H9 (cell line): ENCODE data around the gene ARHGAP22. TPM values are rescaled to one million over a fixed set of nuclear protein-coding genes. Genes with fewer than 3 reads are reported as not detected.

Source experiments
- DNase-seq: peaks from one replicate; pipeline ENCODE4 v3.0.0-alpha.2; 2017
- H2AFZ ChIP-seq: one replicate; pipeline ENCODE4 v1.6.1; 2013; ENCODE audit warnings: mild to moderate bottlenecking, low read length, control low read depth, moderate library complexity
- H2AK5ac ChIP-seq: 2 replicates; pipeline ENCODE4 v1.6.1; 2013; ENCODE audit warnings: low read length, control low read depth, mixed read lengths; ENCODE audit not compliant: insufficient read length
- H2BK120ac ChIP-seq: one replicate; pipeline ENCODE4 v1.6.1; 2013; ENCODE audit warnings: low read depth, mild to moderate bottlenecking, low read length, control low read depth, inconsistent platforms; ENCODE audit not compliant: poor library complexity, severe bottlenecking
- H2BK12ac ChIP-seq: 2 replicates; pipeline ENCODE4 v1.6.1; 2013; ENCODE audit warnings: low read length, control low read depth, mixed read lengths, low read depth; ENCODE audit not compliant: insufficient read length
- H2BK15ac ChIP-seq: 2 replicates; pipeline ENCODE4 v1.6.1; 2013; ENCODE audit warnings: low read depth, low read length, control low read depth
- H2BK20ac ChIP-seq: one replicate; pipeline ENCODE4 v1.6.1; 2013; ENCODE audit warnings: low read depth, mild to moderate bottlenecking, low read length, control low read depth, inconsistent platforms; ENCODE audit not compliant: poor library complexity, severe bottlenecking
- H2BK5ac ChIP-seq: 2 replicates; pipeline ENCODE4 v1.6.1; 2013; ENCODE audit warnings: low read length, control low read depth, mixed read lengths; ENCODE audit not compliant: insufficient read length
- H3K14ac ChIP-seq: 2 replicates; pipeline ENCODE4 v1.6.1; 2013; ENCODE audit warnings: low read length, control low read depth; ENCODE audit not compliant: insufficient read depth
- H3K18ac ChIP-seq: 2 replicates; pipeline ENCODE4 v1.6.1; 2013; ENCODE audit warnings: low read depth, mild to moderate bottlenecking, mixed read lengths, low read length, control low read depth; ENCODE audit not compliant: insufficient read length
- H3K23ac ChIP-seq: 2 replicates; pipeline ENCODE4 v1.6.1; 2013; ENCODE audit warnings: low read length, control low read depth, mixed read lengths, low read depth; ENCODE audit not compliant: insufficient read length
- H3K23me2 ChIP-seq: 2 replicates; pipeline ENCODE4 v1.6.1; 2013; ENCODE audit warnings: low read depth, mild to moderate bottlenecking, mixed read lengths, low read length, control low read depth; ENCODE audit not compliant: insufficient read length, poor library complexity, severe bottlenecking
- H3K27ac ChIP-seq: 2 replicates; pipeline ENCODE4 v1.5.1; 2013; ENCODE audit warnings: low read length, control low read depth, mixed read lengths, low read depth; ENCODE audit not compliant: insufficient read length
- H3K27me3 ChIP-seq: 2 replicates; pipeline ENCODE4 v1.6.1; 2013; ENCODE audit warnings: low read length, control low read depth, inconsistent platforms; ENCODE audit not compliant: insufficient read depth
- H3K4ac ChIP-seq: 2 replicates; pipeline ENCODE4 v1.6.1; 2013; ENCODE audit warnings: low read depth, mild to moderate bottlenecking, control low read depth, inconsistent platforms, low read length, moderate library complexity
- H3K4me1 ChIP-seq: 2 replicates; pipeline ENCODE4 v1.6.1; 2013; ENCODE audit warnings: low read length, control low read depth, inconsistent platforms; ENCODE audit not compliant: insufficient read depth
- H3K4me2 ChIP-seq: 2 replicates; pipeline ENCODE4 v1.6.1; 2013; ENCODE audit warnings: low read length, control low read depth, mixed read lengths; ENCODE audit not compliant: insufficient read length, insufficient read depth
- H3K56ac ChIP-seq: 2 replicates; pipeline ENCODE4 v1.6.1; 2013; ENCODE audit warnings: low read depth, mild to moderate bottlenecking, mixed read lengths, low read length, control low read depth; ENCODE audit not compliant: insufficient read length
- H3K79me1 ChIP-seq: 2 replicates; pipeline ENCODE4 v1.6.1; 2013; ENCODE audit warnings: low read depth, mild to moderate bottlenecking, moderate library complexity, low read length, control low read depth, inconsistent platforms; ENCODE audit not compliant: insufficient read depth, poor library complexity, severe bottlenecking
- H3K79me2 ChIP-seq: 2 replicates; pipeline ENCODE4 v1.6.1; 2013; ENCODE audit warnings: low read length, control low read depth, inconsistent platforms; ENCODE audit not compliant: insufficient read depth
- H3K9ac ChIP-seq: 2 replicates; pipeline ENCODE4 v1.6.1; 2013; ENCODE audit warnings: low read length, control low read depth, mixed read lengths; ENCODE audit not compliant: insufficient read length; ENCODE audit errors: extremely low read depth
- H3K9me3 ChIP-seq: one replicate; pipeline ENCODE4 v1.6.1; 2013; ENCODE audit warnings: low read depth, low read length, inconsistent platforms; ENCODE audit not compliant: control insufficient read depth
- H3T11ph ChIP-seq: one replicate; pipeline ENCODE4 v1.6.1; 2013; ENCODE audit warnings: mild to moderate bottlenecking, low read length, control low read depth, inconsistent platforms
- H4K20me1 ChIP-seq: one replicate; pipeline ENCODE4 v1.6.1; 2013; ENCODE audit not compliant: control insufficient read depth, insufficient read length, insufficient read depth
- H4K5ac ChIP-seq: 2 replicates; pipeline ENCODE4 v1.6.1; 2013; ENCODE audit warnings: low read depth, mild to moderate bottlenecking, mixed read lengths, low read length, control low read depth; ENCODE audit not compliant: insufficient read length
- H4K8ac ChIP-seq: replicated peaks from 2 replicates; pipeline ENCODE4 v1.6.1; 2013; ENCODE audit warnings: low read length, control low read depth, mixed read lengths, low read depth; ENCODE audit not compliant: insufficient read length
- H4K91ac ChIP-seq: 2 replicates; pipeline ENCODE4 v1.6.1; 2013; ENCODE audit warnings: low read depth, mild to moderate bottlenecking, moderate library complexity, mixed read lengths, low read length, control low read depth; ENCODE audit not compliant: insufficient read length
- H3K27ac Mint-ChIP-seq, 3 experiments: 2 replicates in 2 of 3; 3 replicates in 1 of 3; pipeline ENCODE4 v1.8.0; 2020 to 2021; ENCODE audit warnings: mixed read lengths in 3 of 3, mild to moderate bottlenecking in 1 of 3, moderate library complexity in 1 of 3
- H3K27me3 Mint-ChIP-seq: 2 replicates; pipeline ENCODE4 v1.8.0; 2021; ENCODE audit warnings: low read depth, mild to moderate bottlenecking, moderate library complexity, mixed read lengths
- H3K36me3 Mint-ChIP-seq, 3 experiments: 2 replicates in 2 of 3; 3 replicates in 1 of 3; pipeline ENCODE4 v1.8.0; 2020 to 2021; ENCODE audit warnings: low read depth in 3 of 3, mixed read lengths in 3 of 3; ENCODE audit not compliant: insufficient read depth in 1 of 3
- H3K4me1 Mint-ChIP-seq, 2 experiments: 2 replicates each; pipeline ENCODE4 v1.8.0; 2020; ENCODE audit warnings: mixed read lengths in 2 of 2
- H3K4me3 Mint-ChIP-seq, 2 experiments: 2 replicates in 1 of 2; 3 replicates in 1 of 2; pipeline ENCODE4 v1.8.0; 2020 to 2021; ENCODE audit warnings: mild to moderate bottlenecking in 2 of 2, mixed read lengths in 2 of 2, moderate library complexity in 1 of 2
- H3K9me3 Mint-ChIP-seq, 2 experiments: 2 replicates in 1 of 2; 3 replicates in 1 of 2; pipeline ENCODE4 v1.8.0; 2020; ENCODE audit warnings: mild to moderate bottlenecking in 2 of 2, mixed read lengths in 2 of 2, moderate library complexity in 1 of 2
- CTCF ChIP-seq: fragments of 200-600 bp; sonication (generic); conservative IDR thresholded peaks from 3 replicates; pipeline ENCODE4 v1.8.0; 2021; ENCODE audit warnings: antibody characterized with exemption, mild to moderate bottlenecking
- WGBS: extraction: QIAGEN DNeasy Blood & Tissue Kit; methylation state at CpG from one replicate; pipeline ENCODE4 v1.1.7; 2013; ENCODE audit warnings: missing lambda C conversion rate, low lambda C conversion rate, mixed read lengths; ENCODE audit not compliant: insufficient read length; ENCODE audit errors: extremely low coverage; 5-methylcytosine and 5-hydroxymethylcytosine counted together
- total RNA-seq: library from RNA; stranded (reverse); gene quantifications from 2 replicates; pipeline ENCODE4 v1.2.1, GENCODE V29; 2021

Gene ARHGAP22
- total RNA-seq, 1 experiment from 2014 or later: 7.4 TPM

GRCh38 chr10:48497780-48498770 is 106.8 kb downstream of the ARHGAP22 start:
- H3K9me3 ChIP-seq: no peaks in the 10 kb centered on the region
- H3K4me2 ChIP-seq: no peak overlapping the region
- TF ChIP-seq CTCF: no peak
- WGBS: no CpG with 5 or more reads among the region's 17 CpGs
- no peak overlapping the region for H3K56ac ChIP-seq
- H3K27ac ChIP-seq: no peak overlapping the region
- no peaks in the 10 kb centered on the region for H3K4me1 ChIP-seq
- Mint-ChIP-seq H3K36me3 (no peaks in the 10 kb centered on the region; a peak in 1 of 7 replicates), H3K9me3 (no peaks in the 10 kb centered on the region), H3K27me3 (no peaks in the 10 kb centered on the region; the same call in 1 of the 2 replicates), H3K27ac (0 out of 7 replicates have a peak overlapping the region, but pooled peaks of 1 of the 3 experiments have one; percentile 21), H3K4me3 (no peak overlapping the region), H3K4me1 (peaks cover 13 to 16% of the 10 kb centered on the region in 2 experiments; a peak in 3 of 4 replicates)
- H3T11ph ChIP-seq: no peak overlapping the region
- no peak overlapping the region for H3K9ac ChIP-seq
- no peaks in the 10 kb centered on the region; the same call in 1 of the 2 replicates for H3K27me3 ChIP-seq
- no peak overlapping the region for H2BK5ac ChIP-seq
- peak overlapping the region; percentile 21 for H3K18ac ChIP-seq
- H3K23ac ChIP-seq: no peak overlapping the region
- H4K20me1 ChIP-seq: no peaks in the 10 kb centered on the region
- no peak overlapping the region for H2BK12ac ChIP-seq
- no peak overlapping the region for H3K4ac ChIP-seq
- H3K23me2 ChIP-seq: no peaks in the 10 kb centered on the region
- no peak overlapping the region; the same call in 1 of the 2 replicates for H3K14ac ChIP-seq
- no peak overlapping the region for H2BK15ac ChIP-seq
- DNase-seq: peak; percentile 22
- no peak overlapping the region for H2BK20ac ChIP-seq
- no peak overlapping the region for H2AFZ ChIP-seq
- H4K8ac ChIP-seq: no peak overlapping the region
- H2AK5ac ChIP-seq: no peak overlapping the region
- no peak overlapping the region for H2BK120ac ChIP-seq
- H3K79me1 ChIP-seq: no peaks in the 10 kb centered on the region
- no peak overlapping the region for H4K91ac ChIP-seq
- H3K79me2 ChIP-seq: no peaks in the 10 kb centered on the region
- no peak overlapping the region for H4K5ac ChIP-seq
